Renal cortex interstitium (tissue), 11 donors: Measurements from ENCODE around the gene FAM228B. TPM values are rescaled to one million over a fixed set of nuclear protein-coding genes. Genes with fewer than 3 reads are reported as not detected.
A peak's percentile ranks its signal among the peaks of the same experiment; 100 is the strongest.
"Not testable (repeated sequence)": the region's sequence is repeated elsewhere in the genome, so short reads cannot be mapped to it uniquely, and the experiment has no call there.

Experiments used
- DNase-seq, 11 donors: peaks; one replicate each; pipeline ENCODE4 v3.0.0-alpha.2; 2013; ENCODE audit warnings: low read depth in 9 of 11, low spot score in 4 of 11; ENCODE audit errors: extremely low read depth in 1 of 11
- polyA plus RNA-seq, 3 donors: library from polyadenylated mRNA; unstranded; fragments of 120-200 nt; gene quantifications; one replicate each; pipeline ENCODE4 v1.2.1, GENCODE V29; 2013; ENCODE audit not compliant: insufficient read length in 3 of 3

Gene FAM228B
- polyA plus RNA-seq, 3 donors = 23.1 to 30.8 (median 29.1) TPM

DNA sequence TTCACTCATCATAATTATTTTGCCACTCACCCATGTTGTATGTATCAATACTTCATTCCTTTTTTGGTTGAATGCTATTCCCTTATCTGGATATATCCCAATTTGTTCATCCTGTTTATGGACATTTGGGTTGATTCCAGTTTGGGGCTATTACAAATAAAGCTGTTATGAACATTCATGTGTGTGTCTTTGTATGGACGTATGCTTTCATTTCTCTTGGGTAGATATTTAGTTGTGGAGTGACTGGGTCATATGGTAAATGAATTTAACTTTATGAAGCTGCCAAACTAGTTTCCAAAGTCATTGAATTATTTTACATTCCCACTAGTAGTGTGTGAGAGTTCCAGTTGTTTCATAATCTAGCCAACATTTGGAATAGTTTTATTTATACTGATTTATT, 2.7 kb downstream of the FAM228B start:
- no peak for DNase-seq

DNA sequence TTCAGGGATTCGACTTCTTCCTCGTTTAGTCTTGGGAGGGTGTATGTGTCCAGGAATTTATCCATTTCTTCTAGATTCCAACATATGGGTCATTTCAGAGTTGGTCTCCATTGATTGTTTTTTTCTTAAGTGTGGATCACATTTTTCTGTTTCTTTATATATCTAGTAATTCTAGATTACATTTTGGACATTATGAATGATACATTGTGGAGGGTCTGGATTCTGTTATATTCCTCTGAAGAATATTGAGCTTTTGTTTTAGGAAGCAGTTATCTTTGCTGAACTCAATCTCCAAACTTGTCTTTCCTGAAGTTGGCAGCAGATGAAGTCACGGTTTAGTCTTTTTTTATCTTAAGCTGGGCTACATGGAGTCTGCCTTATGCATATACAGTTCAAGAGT, 9.3 kb downstream of the FAM228B start:
- DNase-seq = no peak

- DNase-seq = not testable (repeated sequence)
Observed at GRCh38 chr2:24140305-24140704, 17.0 kb downstream of the FAM228B start.

DNA sequence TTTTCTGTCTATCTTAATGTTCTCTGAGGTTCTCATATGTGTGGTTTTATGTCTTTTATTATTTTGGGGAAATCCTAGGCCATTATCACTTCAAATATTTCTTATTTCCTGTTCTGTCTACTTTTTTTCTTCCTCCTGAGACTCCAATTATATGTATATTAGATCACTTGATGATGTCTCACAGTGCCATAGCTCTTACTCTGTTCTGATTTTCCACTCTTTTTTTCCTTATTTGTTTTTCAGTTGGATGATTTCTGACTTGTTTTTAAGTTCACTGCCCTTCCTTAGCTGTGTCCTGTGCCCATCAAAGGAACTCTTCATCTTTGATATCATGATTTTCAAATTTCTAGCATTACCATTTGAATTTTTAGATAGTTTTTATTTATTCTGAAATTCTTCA, 24.1 kb downstream of the FAM228B start:
- DNase-seq = no peak

- no peak for DNase-seq
Observed at GRCh38 chr2:24152413-24153197, 29.3 kb downstream of the FAM228B start.

DNA sequence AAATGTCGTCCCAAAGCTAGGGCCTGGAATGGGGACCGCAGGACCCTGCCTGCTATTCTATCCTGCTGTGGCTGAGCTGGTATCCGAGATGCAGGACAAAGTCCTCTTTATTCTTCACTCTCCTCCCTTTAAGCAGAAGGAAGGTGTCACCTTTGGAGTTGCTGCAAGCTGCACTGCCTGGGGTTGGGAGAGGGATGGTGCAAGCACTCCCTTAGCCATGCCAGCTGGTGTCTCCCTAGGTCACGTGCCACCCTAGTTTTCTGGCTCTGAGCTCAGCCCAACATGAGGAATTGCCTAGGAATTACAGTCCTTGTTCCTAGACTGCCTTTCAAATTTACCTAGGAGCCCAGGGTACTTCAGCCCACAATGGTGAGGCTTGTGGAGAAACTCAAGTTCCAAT, 30.2 kb downstream of the FAM228B start:
- DNase-seq = no peak

- DNase-seq = no peak
Observed at GRCh38 chr2:24158131-24158530, 34.9 kb downstream of the FAM228B start.

DNA sequence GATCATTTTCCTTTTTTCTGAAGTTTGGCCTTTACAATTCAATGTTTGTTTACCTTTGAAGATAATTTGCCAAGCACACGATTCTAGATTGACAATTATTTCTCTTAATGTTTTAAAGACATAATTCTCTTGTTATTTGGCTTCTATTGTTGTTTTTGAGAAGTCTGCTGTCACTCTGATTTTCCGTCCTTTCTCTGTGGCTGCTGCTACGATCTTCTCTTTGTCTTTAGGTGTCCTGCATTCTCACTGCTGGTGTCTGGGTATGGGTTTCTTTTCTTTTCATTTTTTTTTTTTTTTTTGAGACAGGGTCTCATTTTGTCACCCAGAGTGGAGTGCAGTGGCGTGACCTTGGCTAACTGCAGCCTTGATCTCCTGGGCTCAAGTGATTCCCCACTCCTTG, 36.4 kb downstream of the FAM228B start:
- DNase-seq = no peak

DNA sequence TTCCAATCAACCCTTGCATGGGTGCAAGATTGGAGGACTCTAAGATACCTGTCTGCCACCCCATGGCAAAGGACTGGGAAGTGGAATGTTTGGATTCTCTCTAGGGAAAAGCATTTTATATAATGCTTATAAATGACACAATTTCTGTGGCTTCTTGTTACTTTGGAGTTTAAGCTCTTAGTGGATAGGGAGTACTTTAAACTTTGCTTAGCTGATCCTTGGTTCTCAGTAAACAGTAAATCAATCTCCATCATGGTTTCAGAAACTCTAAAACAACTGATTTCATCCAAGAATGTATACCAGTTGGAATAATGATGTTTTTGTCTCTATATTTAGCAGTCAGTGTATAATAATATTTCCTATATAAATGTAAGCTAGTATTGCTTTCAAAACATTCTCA, 37.5 kb downstream of the FAM228B start:
- no peak for DNase-seq

GRCh38 chr2:24162494-24162893, 39.2 kb downstream of the FAM228B start:
- DNase-seq = no peak

DNA sequence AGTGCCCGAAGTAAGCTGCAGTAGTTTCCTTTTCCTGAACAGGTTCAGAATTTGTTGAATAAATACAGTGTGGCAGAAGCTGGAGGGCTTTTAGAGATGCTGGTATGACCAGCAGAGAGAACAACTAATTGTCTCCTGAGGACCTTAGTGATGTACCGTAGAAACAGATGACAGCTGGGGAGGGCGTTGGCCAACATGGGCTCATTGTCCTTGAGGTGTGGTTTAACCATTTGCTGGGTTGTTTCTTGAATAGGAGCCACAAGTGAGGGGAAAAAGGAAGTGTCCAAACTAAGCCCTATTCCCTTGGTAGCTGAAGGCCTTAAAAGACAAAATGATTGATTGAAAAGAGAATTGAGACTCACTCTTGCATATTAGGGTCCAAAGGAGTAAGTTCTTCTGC, 39.9 kb downstream of the FAM228B start:
- DNase-seq = no peak

- DNase-seq = no peak
Observed at GRCh38 chr2:24163601-24164000, 40.3 kb downstream of the FAM228B start.

- no peak for DNase-seq
Observed at GRCh38 chr2:24164416-24164973, 41.2 kb downstream of the FAM228B start.

GRCh38 chr2:24169023-24169422, 45.8 kb downstream of the FAM228B start:
- no peak for DNase-seq

DNA sequence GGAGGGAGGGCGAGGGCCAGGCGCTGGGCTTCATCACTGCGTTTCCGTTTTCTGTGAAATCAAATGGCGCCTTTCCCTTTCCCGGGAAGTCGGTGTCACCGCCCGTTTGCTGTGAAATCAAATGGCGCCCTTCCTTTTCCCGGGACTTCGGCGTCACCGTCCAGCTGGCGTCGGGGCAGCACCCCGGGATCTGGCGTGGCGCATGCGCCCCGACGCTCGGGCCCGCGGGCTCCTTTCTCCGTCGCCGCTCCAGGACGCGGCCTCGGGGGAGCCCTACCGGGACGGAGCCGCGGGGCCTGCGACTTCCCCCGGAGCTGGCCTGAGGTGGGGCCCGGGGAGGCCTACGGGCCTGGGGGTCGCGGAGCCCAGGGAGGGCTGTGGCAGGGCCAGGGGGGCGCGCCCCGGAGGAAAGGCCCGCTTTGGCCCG, 51.6 kb downstream of the FAM228B start, which contains the start of gene FAM228A:
Gene FAM228A (plus strand): TSS at position 203 of the 427 bp plus-strand sequence. CDS start 428 bp downstream, outside the sequence.
- no peak for DNase-seq

DNA sequence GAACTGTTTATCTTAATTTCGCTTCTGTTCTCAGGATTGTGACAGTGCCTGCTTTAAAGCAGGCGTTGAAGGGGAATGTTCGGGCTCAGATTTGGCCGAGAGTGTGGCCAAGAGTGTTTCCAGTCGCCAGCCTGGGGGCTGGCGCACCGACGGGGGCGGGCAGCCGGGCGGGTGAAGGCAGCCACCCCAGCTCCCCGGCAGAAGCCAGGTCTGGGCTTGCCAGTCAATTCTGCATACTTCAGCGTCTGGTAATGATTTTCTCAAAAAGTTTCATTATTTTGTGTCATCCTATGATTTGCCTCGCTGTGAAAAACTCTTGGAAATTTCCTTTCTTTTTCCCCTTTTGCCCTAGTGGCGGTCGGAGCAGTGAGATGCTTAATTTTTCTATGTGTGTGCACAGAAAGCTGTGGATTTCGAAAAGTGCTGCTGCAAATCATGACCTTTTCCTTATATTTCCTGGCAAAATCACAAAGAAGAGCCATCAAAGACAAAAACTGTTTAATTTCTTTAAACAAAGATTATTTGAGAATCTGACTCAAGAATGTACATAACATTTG, 52.4 kb downstream of the FAM228B start:
- no peak for DNase-seq

GRCh38 chr2:24176326-24176725, 53.1 kb downstream of the FAM228B start:
- no peak for DNase-seq

DNA sequence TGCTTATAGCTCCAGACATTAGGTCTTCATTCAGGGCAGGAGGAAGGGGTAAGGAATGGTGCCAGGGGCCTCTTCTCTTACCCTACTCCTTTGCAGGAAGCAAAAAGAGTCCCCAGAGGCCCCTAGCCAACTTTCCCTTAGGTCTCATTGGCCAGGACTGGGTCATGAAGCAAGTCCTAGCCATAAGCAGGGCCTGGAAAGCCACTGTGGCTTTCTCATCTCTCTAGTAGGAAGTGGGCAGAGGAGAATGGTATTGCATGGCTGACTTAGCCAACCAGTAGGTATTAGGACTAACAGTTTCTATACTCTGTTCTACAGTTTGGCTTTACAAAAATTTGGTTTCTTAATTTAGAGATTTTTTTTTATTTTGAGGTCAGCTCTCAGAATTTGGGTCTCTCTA, 56.4 kb downstream of the FAM228B start:
- no peak for DNase-seq

GRCh38 chr2:24181849-24182248, 58.6 kb downstream of the FAM228B start:
- DNase-seq = peak in 7 of 11 donors; percentile 13 to 42 (median 32)

GRCh38 chr2:24182507-24182906, 59.2 kb downstream of the FAM228B start:
- no peak for DNase-seq
